Activated T-helper 9 cell treated with anti-CD3 and anti-CD28 coated beads, Interleukin-2, amount 50 U/mL, for 16 hours (primary cell): ENCODE data around the gene GTPBP3.
"Not testable (repeated sequence)": the region's sequence is repeated elsewhere in the genome, so short reads cannot be mapped to it uniquely, and the experiment has no call there.

Source experiments
- DNase-seq: peaks from one replicate; pipeline ENCODE4 v3.0.0-alpha.2; 2020; ENCODE audit warnings: low read depth

The GTPBP3 gene

GRCh38 chr19:17336872-17337674 is at the start of gene GTPBP3:
Gene GTPBP3 (plus strand): TSS chr19:17337553. CDS start chr19:17337612, 59 bp downstream.
- DNase-seq = peak; percentile 94

- DNase-seq = no peak
These were observed 47.9 kb upstream of the GTPBP3 start for GRCh38 chr19:17289489-17289888.

- DNase-seq = peak; percentile 70
These were observed 44.9 kb upstream of the GTPBP3 start for GRCh38 chr19:17292301-17293074.

GRCh38 chr19:17293605-17294004 is 43.7 kb upstream of the GTPBP3 start:
- DNase-seq = no peak

- DNase-seq = peak; percentile 29
These were observed 43.1 kb upstream of the GTPBP3 start for GRCh38 chr19:17294051-17294891.

- not testable (repeated sequence) for DNase-seq
These were observed 41.8 kb upstream of the GTPBP3 start for GRCh38 chr19:17295551-17295950.

GRCh38 chr19:17296273-17296672 is 41.1 kb upstream of the GTPBP3 start:
- no peak for DNase-seq

GRCh38 chr19:17296976-17297375 is 40.4 kb upstream of the GTPBP3 start:
- DNase-seq = no peak

- no peak for DNase-seq
These were observed 36.2 kb upstream of the GTPBP3 start for GRCh38 chr19:17300992-17301619.

GRCh38 chr19:17302391-17303166 is 34.8 kb upstream of the GTPBP3 start:
- DNase-seq = no peak

GRCh38 chr19:17303167-17303939 is 34.0 kb upstream of the GTPBP3 start, which contains the start of gene ABHD8:
Gene ABHD8 (minus strand): TSS chr19:17303425. CDS start chr19:17301616, 1,809 bp downstream.
- DNase-seq = peak; percentile 89

- no peak for DNase-seq
These were observed 33.4 kb upstream of the GTPBP3 start for GRCh38 chr19:17303940-17304267.

- DNase-seq = no peak
These were observed 32.8 kb upstream of the GTPBP3 start for GRCh38 chr19:17304386-17305215.

GRCh38 chr19:17305216-17305516 is 32.2 kb upstream of the GTPBP3 start:
- DNase-seq = no peak

- peak; percentile 91 for DNase-seq
These were observed 31.7 kb upstream of the GTPBP3 start, which contains the start of gene MRPL34 for GRCh38 chr19:17305517-17306284. Gene MRPL34 (plus strand): TSS chr19:17305872. CDS start chr19:17305893, 21 bp downstream.

GRCh38 chr19:17306285-17306714 is 31.1 kb upstream of the GTPBP3 start:
- no peak for DNase-seq

GRCh38 chr19:17307876-17308377 is 29.4 kb upstream of the GTPBP3 start:
- no peak for DNase-seq
